Measurements from ENCODE around the gene SNAP25.

- TF ChIP-seq CTCF (IDR thresholded peaks at IDR 0.05 in 2 of 3, conservative IDR thresholded peaks at IDR 0.05 in 1 of 3; ENCODE audit: borderline replicate concordance in 1 of 3, insufficient read depth in 1 of 3, low read depth in 2 of 3, low read length in 2 of 3) (no peak), POLR2AphosphoS5 (IDR thresholded peaks at IDR 0.05; ENCODE audit: low read depth, low read length) (no peak), ZFX (IDR thresholded peaks at IDR 0.05) (no peak), POLR2A (IDR thresholded peaks at IDR 0.05; ENCODE audit: borderline replicate concordance, extremely low read depth, insufficient read depth, insufficient read length) (no peak), EZH2 (IDR thresholded peaks at IDR 0.05) (no peak), EZH2phosphoT487 (IDR thresholded peaks at IDR 0.05; ENCODE audit: borderline replicate concordance) (no peak), CEBPB (IDR thresholded peaks at IDR 0.05; ENCODE audit: low read depth) (no peak), RAD21 (IDR thresholded peaks at IDR 0.05; ENCODE audit: low read depth) (no peak), ZBTB33 (IDR thresholded peaks at IDR 0.05; ENCODE audit: extremely low read depth, insufficient replicate concordance, low read length) (no peak), ELF1 (IDR thresholded peaks at IDR 0.05; ENCODE audit: borderline replicate concordance, low read depth) (no peak)
Measured at GRCh38 chr20:10201321-10201870, 17.2 kb upstream of the SNAP25 start.
